ENCODE measurements around the gene JARID2. TPM values are rescaled to one million over a fixed set of nuclear protein-coding genes. Genes with fewer than 3 reads are reported as not detected.
A peak's percentile ranks its signal among the peaks of the same experiment; 100 is the strongest.

The JARID2 gene
- total RNA-seq, 1 donor from 2014 or later = 17.9 TPM

GRCh38 chr6:15465212-15465611 is 219.3 kb downstream of the JARID2 start:
- intact Hi-C loops (cut with DNase I) = no loop called here
- no peaks in the 10 kb centered on the region for H3K9me3 ChIP-seq
- no peak overlapping the region for H3K4me3 ChIP-seq
- H3K4me1 ChIP-seq = peaks cover 26% of the 10 kb centered on the region
- H3K27ac ChIP-seq = no peak overlapping the region
- H3K36me3 ChIP-seq = peaks cover 0 to under 1% of the 10 kb centered on the region in 2 donors
- DNase-seq (ENCODE audit: extremely low spot score in 2 of 2) = peak in 1 of 2 donors; percentile 22
- H3K27me3 ChIP-seq = no peaks in the 10 kb centered on the region
- TF ChIP-seq POLR2A (IDR thresholded peaks at IDR 0.05) (no peak), POLR2AphosphoS5 (IDR thresholded peaks at IDR 0.05; ENCODE audit: insufficient read depth in 1 of 2, low read depth in 1 of 2) (no peak)
- TF ChIP-seq, protein P1, sequence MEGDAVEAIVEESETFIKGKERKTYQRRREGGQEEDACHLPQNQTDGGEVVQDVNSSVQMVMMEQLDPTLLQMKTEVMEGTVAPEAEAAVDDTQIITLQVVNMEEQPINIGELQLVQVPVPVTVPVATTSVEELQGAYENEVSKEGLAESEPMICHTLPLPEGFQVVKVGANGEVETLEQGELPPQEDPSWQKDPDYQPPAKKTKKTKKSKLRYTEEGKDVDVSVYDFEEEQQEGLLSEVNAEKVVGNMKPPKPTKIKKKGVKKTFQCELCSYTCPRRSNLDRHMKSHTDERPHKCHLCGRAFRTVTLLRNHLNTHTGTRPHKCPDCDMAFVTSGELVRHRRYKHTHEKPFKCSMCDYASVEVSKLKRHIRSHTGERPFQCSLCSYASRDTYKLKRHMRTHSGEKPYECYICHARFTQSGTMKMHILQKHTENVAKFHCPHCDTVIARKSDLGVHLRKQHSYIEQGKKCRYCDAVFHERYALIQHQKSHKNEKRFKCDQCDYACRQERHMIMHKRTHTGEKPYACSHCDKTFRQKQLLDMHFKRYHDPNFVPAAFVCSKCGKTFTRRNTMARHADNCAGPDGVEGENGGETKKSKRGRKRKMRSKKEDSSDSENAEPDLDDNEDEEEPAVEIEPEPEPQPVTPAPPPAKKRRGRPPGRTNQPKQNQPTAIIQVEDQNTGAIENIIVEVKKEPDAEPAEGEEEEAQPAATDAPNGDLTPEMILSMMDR (IDR thresholded peaks at IDR 0.05) = no peak

DNA sequence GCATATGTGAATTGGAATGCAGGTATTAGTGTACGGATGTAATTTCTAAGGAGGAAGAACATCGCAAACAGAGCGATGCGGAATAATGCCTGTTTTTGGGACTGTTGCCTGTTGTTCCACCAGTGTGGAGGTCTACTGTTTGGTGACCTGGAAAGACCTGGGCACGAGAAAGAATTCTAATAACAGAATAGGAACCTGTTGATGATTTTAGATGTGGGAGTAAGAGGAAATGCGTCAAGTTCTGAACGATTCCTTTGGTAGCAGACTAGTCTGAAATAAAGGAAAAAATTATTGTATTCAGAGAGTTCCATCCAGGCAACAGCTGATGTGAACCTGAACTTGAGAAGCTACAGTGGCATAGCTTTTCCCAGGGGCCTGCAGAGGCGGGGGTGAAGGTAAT is 224.9 kb downstream of the JARID2 start:
- H3K27me3 ChIP-seq = no peaks in the 10 kb centered on the region
- H3K9me3 ChIP-seq = no peaks in the 10 kb centered on the region
- TF ChIP-seq, protein P1 (IDR thresholded peaks at IDR 0.05) = no peak
- TF ChIP-seq POLR2AphosphoS5 (IDR thresholded peaks at IDR 0.05; ENCODE audit: insufficient read depth in 1 of 2, low read depth in 1 of 2) (no peak), POLR2A (IDR thresholded peaks at IDR 0.05) (no peak)
- no peak overlapping the region for H3K27ac ChIP-seq
- intact Hi-C loops (cut with DNase I) = no loop called here
- peaks cover 0 to 4% of the 10 kb centered on the region in 2 donors for H3K36me3 ChIP-seq
- no peaks in the 10 kb centered on the region for H3K4me1 ChIP-seq
- DNase-seq (ENCODE audit: extremely low spot score in 2 of 2) = peak in 1 of 2 donors; percentile 60
- H3K4me3 ChIP-seq = no peak overlapping the region

GRCh38 chr6:15472621-15473020 is 226.8 kb downstream of the JARID2 start:
- peak in 1 of 2 donors; percentile 65 for DNase-seq (ENCODE audit: extremely low spot score in 2 of 2)
- Histone ChIP-seq H3K9me3 (no peaks in the 10 kb centered on the region), H3K27me3 (no peaks in the 10 kb centered on the region), H3K36me3 (peaks cover 0 to 4% of the 10 kb centered on the region in 2 donors), H3K4me3 (no peak overlapping the region), H3K27ac (no peak overlapping the region), H3K4me1 (peaks cover 13% of the 10 kb centered on the region)
- intact Hi-C loops (cut with DNase I) = no loop called here
- TF ChIP-seq, protein P1 (IDR thresholded peaks at IDR 0.05) = no peak
- TF ChIP-seq POLR2A (IDR thresholded peaks at IDR 0.05) = no peak
- no peak for TF ChIP-seq POLR2AphosphoS5 (IDR thresholded peaks at IDR 0.05; ENCODE audit: insufficient read depth in 1 of 2, low read depth in 1 of 2)

DNA sequence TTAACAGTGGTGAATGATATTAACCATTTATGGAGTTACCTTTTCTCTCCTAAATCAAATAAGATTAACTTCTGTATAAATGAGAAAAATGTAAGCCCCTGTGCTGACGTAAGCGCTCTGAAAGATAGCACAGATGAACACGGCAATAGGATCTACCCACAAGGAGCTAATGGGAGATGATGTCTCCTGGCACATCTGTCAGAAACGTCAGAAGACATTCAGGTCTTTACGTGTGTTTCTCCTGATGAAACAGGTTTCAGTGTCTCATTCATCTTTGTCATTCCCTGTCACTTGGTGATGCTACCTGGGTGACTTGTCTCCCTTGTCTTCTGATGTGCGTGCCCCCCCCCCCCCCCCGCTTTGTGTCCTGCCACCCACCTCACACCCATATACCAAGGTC is 227.3 kb downstream of the JARID2 start:
- H3K27ac ChIP-seq = no peak overlapping the region
- H3K4me3 ChIP-seq = no peak overlapping the region
- H3K4me1 ChIP-seq = peaks cover 13% of the 10 kb centered on the region

DNA sequence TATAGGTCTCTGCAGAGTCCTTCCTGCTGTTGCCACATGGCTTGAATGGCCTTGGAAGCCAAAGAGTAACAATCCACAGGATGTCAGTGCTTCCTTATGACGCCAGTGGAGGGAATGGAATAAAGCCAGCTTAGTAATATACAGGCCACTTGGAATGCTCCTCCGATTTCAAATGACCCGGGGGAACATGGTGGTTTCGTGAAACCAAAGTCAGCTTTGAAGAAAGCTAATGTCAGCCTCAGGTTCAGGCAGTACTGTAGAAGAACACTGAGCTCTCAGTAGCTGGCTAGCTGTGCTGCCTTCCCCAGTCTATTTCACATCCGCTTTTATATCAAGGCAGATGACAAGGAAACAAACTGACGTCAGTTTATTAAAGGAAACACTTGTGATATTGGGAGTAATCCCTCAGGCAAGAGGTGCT is 227.9 kb downstream of the JARID2 start:
- H3K36me3 ChIP-seq = peaks cover 0 to 4% of the 10 kb centered on the region in 2 donors
- TF ChIP-seq POLR2AphosphoS5 (IDR thresholded peaks at IDR 0.05; ENCODE audit: insufficient read depth in 1 of 2, low read depth in 1 of 2) (peak in 1 of 2 donors; percentile 28), POLR2A (IDR thresholded peaks at IDR 0.05) (no peak)
- TF ChIP-seq, protein P1 (IDR thresholded peaks at IDR 0.05) = no peak
- no peak overlapping the region for H3K27ac ChIP-seq
- H3K4me3 ChIP-seq = no peak overlapping the region
- H3K9me3 ChIP-seq = no peaks in the 10 kb centered on the region
- peaks cover 13% of the 10 kb centered on the region for H3K4me1 ChIP-seq
- H3K27me3 ChIP-seq = no peaks in the 10 kb centered on the region
- intact Hi-C loops (cut with DNase I) = no loop called here
- peak in 1 of 2 donors; percentile 83 for DNase-seq (ENCODE audit: extremely low spot score in 2 of 2)

More for the DNA sequence above, 227.3 kb downstream of the JARID2 start:
- no peaks in the 10 kb centered on the region for H3K27me3 ChIP-seq
- no peaks in the 10 kb centered on the region for H3K9me3 ChIP-seq
- peak in 1 of 2 donors; percentile 13 for DNase-seq (ENCODE audit: extremely low spot score in 2 of 2)
- TF ChIP-seq, protein P1 (IDR thresholded peaks at IDR 0.05) = no peak
- TF ChIP-seq POLR2A (IDR thresholded peaks at IDR 0.05) = no peak
- no peak for TF ChIP-seq POLR2AphosphoS5 (IDR thresholded peaks at IDR 0.05; ENCODE audit: insufficient read depth in 1 of 2, low read depth in 1 of 2)
- peaks cover 0 to 4% of the 10 kb centered on the region in 2 donors for H3K36me3 ChIP-seq
- intact Hi-C loops (cut with DNase I) = no loop called here
